ENCODE results near the gene EYA2. TPM values are rescaled to one million over a fixed set of nuclear protein-coding genes. Genes with fewer than 3 reads are reported as not detected.

The EYA2 gene
- total RNA-seq, 1 donor from 2014 or later = 1.8 TPM

DNA sequence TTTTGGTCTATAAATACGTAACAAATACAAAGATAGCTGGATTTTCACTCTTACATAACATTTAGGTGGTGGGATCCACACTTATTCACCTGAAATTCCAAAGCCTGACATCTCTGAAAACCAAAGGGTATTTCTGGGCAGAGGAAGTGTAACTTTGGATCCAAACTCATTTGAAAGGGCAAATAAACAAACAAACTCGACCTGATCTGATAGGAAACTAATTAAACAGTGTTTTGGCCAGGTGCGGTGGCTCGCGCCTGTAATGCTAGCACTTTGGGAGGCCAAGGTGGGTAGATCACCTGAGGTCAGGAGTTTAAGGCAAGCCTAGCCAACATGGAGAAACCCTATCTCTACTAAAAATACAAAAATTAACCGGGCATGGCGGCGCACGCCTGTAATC is 332.9 kb downstream of the EYA2 start:
- Histone ChIP-seq H4K20me1 (ENCODE audit: low read depth) (no peaks in the 10 kb centered on the region), H3K4me3 (no peak overlapping the region), H3K9me3 (ENCODE audit: low read depth) (no peaks in the 10 kb centered on the region), H3K4me2 (no peak overlapping the region), H3K4me1 (peaks cover 4% of the 10 kb centered on the region), H3K9ac (no peak overlapping the region), H3K27me3 (no peaks in the 10 kb centered on the region), H3K27ac (no peak overlapping the region), H3F3A (ENCODE audit: low read depth) (peaks cover 19% of the 10 kb centered on the region), H3K79me2 (ENCODE audit: low read depth) (peaks cover 27% of the 10 kb centered on the region), H2AFZ (replicated peaks) (no peak overlapping the region), H3K36me3 (peaks cover 10% of the 10 kb centered on the region)
- Mint-ChIP-seq H3K27me3 (ENCODE audit: insufficient read depth, low read depth) (peaks cover 3% of the 10 kb centered on the region), H3K4me3 (no peak overlapping the region), H3K27ac (no peak overlapping the region), H3K36me3 (peaks cover 36% of the 10 kb centered on the region), H3K9me3 (no peaks in the 10 kb centered on the region), H3K4me1 (peaks cover 7% of the 10 kb centered on the region)
- TF ChIP-seq, protein P1, sequence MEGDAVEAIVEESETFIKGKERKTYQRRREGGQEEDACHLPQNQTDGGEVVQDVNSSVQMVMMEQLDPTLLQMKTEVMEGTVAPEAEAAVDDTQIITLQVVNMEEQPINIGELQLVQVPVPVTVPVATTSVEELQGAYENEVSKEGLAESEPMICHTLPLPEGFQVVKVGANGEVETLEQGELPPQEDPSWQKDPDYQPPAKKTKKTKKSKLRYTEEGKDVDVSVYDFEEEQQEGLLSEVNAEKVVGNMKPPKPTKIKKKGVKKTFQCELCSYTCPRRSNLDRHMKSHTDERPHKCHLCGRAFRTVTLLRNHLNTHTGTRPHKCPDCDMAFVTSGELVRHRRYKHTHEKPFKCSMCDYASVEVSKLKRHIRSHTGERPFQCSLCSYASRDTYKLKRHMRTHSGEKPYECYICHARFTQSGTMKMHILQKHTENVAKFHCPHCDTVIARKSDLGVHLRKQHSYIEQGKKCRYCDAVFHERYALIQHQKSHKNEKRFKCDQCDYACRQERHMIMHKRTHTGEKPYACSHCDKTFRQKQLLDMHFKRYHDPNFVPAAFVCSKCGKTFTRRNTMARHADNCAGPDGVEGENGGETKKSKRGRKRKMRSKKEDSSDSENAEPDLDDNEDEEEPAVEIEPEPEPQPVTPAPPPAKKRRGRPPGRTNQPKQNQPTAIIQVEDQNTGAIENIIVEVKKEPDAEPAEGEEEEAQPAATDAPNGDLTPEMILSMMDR (IDR thresholded peaks at IDR 0.05) = no peak
- no peak for TF ChIP-seq EZH2phosphoT487 (IDR thresholded peaks at IDR 0.05)
- TF ChIP-seq EZH2 (IDR thresholded peaks at IDR 0.05) = no peak
- DNase-seq (ENCODE audit: low spot score) = no peak

DNA sequence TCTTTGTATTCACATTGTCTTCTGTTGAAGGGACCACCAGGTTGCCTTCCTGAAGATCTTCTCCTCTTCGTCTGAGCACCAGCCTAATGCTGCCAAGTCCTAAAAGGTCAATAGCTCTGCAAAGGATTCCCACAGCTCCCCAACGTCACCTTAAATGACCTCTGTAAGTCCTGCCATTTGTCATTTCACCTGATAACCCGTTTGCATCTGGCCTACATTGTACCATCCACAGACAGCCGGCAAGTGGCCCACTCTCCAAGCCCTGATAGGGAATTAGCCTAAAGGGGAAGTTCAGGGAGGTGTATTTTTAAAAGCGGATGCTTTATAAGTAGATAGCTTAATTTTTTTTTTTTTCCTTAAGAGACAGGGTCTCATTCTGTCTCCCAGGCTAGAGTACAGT is 334.0 kb downstream of the EYA2 start:
- Histone ChIP-seq H4K20me1 (ENCODE audit: low read depth) (no peaks in the 10 kb centered on the region), H3K27me3 (no peaks in the 10 kb centered on the region), H2AFZ (replicated peaks) (no peak overlapping the region), H3K4me3 (no peak overlapping the region), H3K4me2 (no peak overlapping the region), H3K36me3 (peaks cover 10% of the 10 kb centered on the region), H3K9me3 (ENCODE audit: low read depth) (no peaks in the 10 kb centered on the region), H3K4me1 (peaks cover 4% of the 10 kb centered on the region), H3K27ac (no peak overlapping the region), H3F3A (ENCODE audit: low read depth) (peaks cover 16% of the 10 kb centered on the region), H3K79me2 (ENCODE audit: low read depth) (peaks cover 24% of the 10 kb centered on the region), H3K9ac (no peak overlapping the region)
- Mint-ChIP-seq H3K27me3 (ENCODE audit: insufficient read depth, low read depth) (peaks cover 4% of the 10 kb centered on the region), H3K4me3 (no peak overlapping the region), H3K4me1 (peaks cover 7% of the 10 kb centered on the region), H3K9me3 (no peaks in the 10 kb centered on the region), H3K36me3 (peaks cover 33% of the 10 kb centered on the region), H3K27ac (no peak overlapping the region)
- DNase-seq (ENCODE audit: low spot score) = no peak
- TF ChIP-seq EZH2phosphoT487 (IDR thresholded peaks at IDR 0.05) = no peak
- no peak for TF ChIP-seq EZH2 (IDR thresholded peaks at IDR 0.05)
- TF ChIP-seq, protein P1 (IDR thresholded peaks at IDR 0.05) = no peak

DNA sequence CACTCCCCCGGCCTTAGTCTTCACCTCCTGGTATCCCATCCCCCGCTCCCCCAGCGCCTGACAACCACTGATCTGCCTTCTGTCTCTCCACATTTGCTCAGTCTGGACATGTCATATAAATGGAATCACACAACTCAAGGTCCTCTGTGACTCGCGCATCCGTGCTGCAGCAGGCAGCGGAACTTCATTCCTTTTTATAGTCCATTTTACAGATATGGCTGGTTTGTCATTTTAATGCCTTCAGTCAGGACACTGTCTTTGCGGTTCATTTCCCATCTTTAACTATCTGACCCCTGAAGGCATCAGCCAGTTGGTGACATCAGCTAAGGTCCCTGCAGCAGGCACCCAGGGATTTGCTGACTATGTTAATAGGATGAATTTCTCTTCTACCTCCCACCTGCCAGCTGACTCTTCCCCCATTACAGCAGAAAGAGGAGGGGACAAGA is 336.2 kb downstream of the EYA2 start:
- no peak overlapping the region for H3K4me2 ChIP-seq
- peaks cover 9% of the 10 kb centered on the region for H3K36me3 ChIP-seq

More for the DNA sequence above, 336.2 kb downstream of the EYA2 start:
- no peak for TF ChIP-seq EZH2phosphoT487 (IDR thresholded peaks at IDR 0.05)
- TF ChIP-seq EZH2 (IDR thresholded peaks at IDR 0.05) = no peak
- TF ChIP-seq, protein P1 (IDR thresholded peaks at IDR 0.05) = no peak
- Histone ChIP-seq H3K9ac (no peak overlapping the region), H3K9me3 (ENCODE audit: low read depth) (no peaks in the 10 kb centered on the region), H3K4me3 (no peak overlapping the region), H3K27ac (no peak overlapping the region), H3F3A (ENCODE audit: low read depth) (peaks cover 16% of the 10 kb centered on the region), H4K20me1 (ENCODE audit: low read depth) (no peaks in the 10 kb centered on the region), H3K79me2 (ENCODE audit: low read depth) (peaks cover 35% of the 10 kb centered on the region), H3K4me1 (peaks cover 4% of the 10 kb centered on the region), H3K27me3 (no peaks in the 10 kb centered on the region), H2AFZ (replicated peaks) (no peak overlapping the region)
- no peak for DNase-seq (ENCODE audit: low spot score)
- H3K27me3 Mint-ChIP-seq (ENCODE audit: insufficient read depth, low read depth) = peaks cover 5% of the 10 kb centered on the region
- H3K9me3 Mint-ChIP-seq = no peaks in the 10 kb centered on the region
- H3K4me3 Mint-ChIP-seq = no peak overlapping the region
- H3K27ac Mint-ChIP-seq = no peak overlapping the region
- peaks cover 7% of the 10 kb centered on the region for H3K4me1 Mint-ChIP-seq
- H3K36me3 Mint-ChIP-seq = peaks cover 30% of the 10 kb centered on the region
